Measurements from ENCODE around the gene FRS2.

GRCh38 chr12:69495071-69495470 lies 24.9 kb downstream of the FRS2 start:
- TF ChIP-seq CTCF (IDR thresholded peaks at IDR 0.05), result no peak
- no peak for TF ChIP-seq POLR2A (IDR thresholded peaks at IDR 0.05)
- no peak for TF ChIP-seq POLR2AphosphoS5 (IDR thresholded peaks at IDR 0.05)

Measured in prostate gland (tissue), 2 donors.